Measurements from ENCODE around the gene LIMS1.
"Not testable (repeated sequence)": the region's sequence is repeated elsewhere in the genome, so short reads cannot be mapped to it uniquely, and the experiment has no call there.

LIMS1 gene

GRCh38 chr2:108637304-108637669 is 103.0 kb downstream of the LIMS1 start:
- no peak for DNase-seq

GRCh38 chr2:108640731-108641130 is 106.5 kb downstream of the LIMS1 start:
- DNase-seq: no peak

GRCh38 chr2:108641756-108642155 is 107.5 kb downstream of the LIMS1 start:
- no peak for DNase-seq

- DNase-seq: no peak
Observed at GRCh38 chr2:108643261-108643849, 109.1 kb downstream of the LIMS1 start.

- DNase-seq: not testable (repeated sequence)
Observed at GRCh38 chr2:108643862-108644261, 109.6 kb downstream of the LIMS1 start.

- DNase-seq: not testable (repeated sequence)
Observed at GRCh38 chr2:108644446-108644845, 110.2 kb downstream of the LIMS1 start.

GRCh38 chr2:108648796-108649195 is 114.5 kb downstream of the LIMS1 start:
- DNase-seq: not testable (repeated sequence)

GRCh38 chr2:108650465-108650864 is 116.2 kb downstream of the LIMS1 start:
- DNase-seq: not testable (repeated sequence)

- not testable (repeated sequence) for DNase-seq
Observed at GRCh38 chr2:108651468-108651867, 117.2 kb downstream of the LIMS1 start.

GRCh38 chr2:108652187-108652931 is 118.1 kb downstream of the LIMS1 start:
- DNase-seq: not testable (repeated sequence)

- not testable (repeated sequence) for DNase-seq
Observed at GRCh38 chr2:108653425-108653824, 119.2 kb downstream of the LIMS1 start.

- not testable (repeated sequence) for DNase-seq
Observed at GRCh38 chr2:108653849-108654248, 119.6 kb downstream of the LIMS1 start.

GRCh38 chr2:108654521-108655125 is 120.4 kb downstream of the LIMS1 start:
- not testable (repeated sequence) for DNase-seq

- not testable (repeated sequence) for DNase-seq
Observed at GRCh38 chr2:108655270-108655669, 121.0 kb downstream of the LIMS1 start.

- DNase-seq: not testable (repeated sequence)
Observed at GRCh38 chr2:108656282-108656681, 122.0 kb downstream of the LIMS1 start.

GRCh38 chr2:108657517-108657916 is 123.2 kb downstream of the LIMS1 start:
- not testable (repeated sequence) for DNase-seq

- DNase-seq: not testable (repeated sequence)
Observed at GRCh38 chr2:108658553-108658952, 124.3 kb downstream of the LIMS1 start.

- DNase-seq: not testable (repeated sequence)
Observed at GRCh38 chr2:108661493-108661892, 127.2 kb downstream of the LIMS1 start.

- DNase-seq: not testable (repeated sequence)
Observed at GRCh38 chr2:108662207-108662612, 127.9 kb downstream of the LIMS1 start.

- not testable (repeated sequence) for DNase-seq
Observed at GRCh38 chr2:108663346-108663745, 129.1 kb downstream of the LIMS1 start.

GRCh38 chr2:108664089-108664488 is 129.8 kb downstream of the LIMS1 start:
- not testable (repeated sequence) for DNase-seq

GRCh38 chr2:108664979-108665378 is 130.7 kb downstream of the LIMS1 start:
- not testable (repeated sequence) for DNase-seq

- not testable (repeated sequence) for DNase-seq
Observed at GRCh38 chr2:108665975-108666374, 131.7 kb downstream of the LIMS1 start.

GRCh38 chr2:108667140-108667539 is 132.9 kb downstream of the LIMS1 start:
- DNase-seq: not testable (repeated sequence)
